HUES64 (cell line): Measurements from ENCODE around the gene ZIM2.

Experiments
- H3K27ac ChIP-seq: 2 replicates; pipeline ENCODE4 v1.7.0; 2013; ENCODE audit warnings: low read depth, low read length, inconsistent platforms
- H3K27me3 ChIP-seq: 2 replicates; pipeline ENCODE4 v1.6.1; 2013; ENCODE audit warnings: mild to moderate bottlenecking, low read length; ENCODE audit not compliant: insufficient read depth
- H3K36me3 ChIP-seq: 2 replicates; pipeline ENCODE4 v1.6.1; 2013; ENCODE audit warnings: mild to moderate bottlenecking, low read length; ENCODE audit not compliant: insufficient read depth
- H3K4me1 ChIP-seq: 2 replicates; pipeline ENCODE4 v1.6.1; 2013; ENCODE audit warnings: mild to moderate bottlenecking, low read length, moderate library complexity; ENCODE audit not compliant: insufficient read depth
- H3K4me3 ChIP-seq: 2 replicates; pipeline ENCODE4 v1.5.1; 2013; ENCODE audit warnings: mild to moderate bottlenecking, low read length, moderate library complexity
- H3K9ac ChIP-seq: 2 replicates; pipeline ENCODE4 v1.6.1; 2013; ENCODE audit warnings: mild to moderate bottlenecking, low read depth, low read length
- H3K9me3 ChIP-seq: 2 replicates; pipeline ENCODE4 v1.6.1; 2013; ENCODE audit warnings: low read depth, low read length; ENCODE audit not compliant: insufficient read depth
- WGBS: fragments of 150-250, 120-280 bp; methylation state at CpG from one replicate; pipeline ENCODE4 v1.1.7; 2013; ENCODE audit warnings: missing lambda C conversion rate; 5-methylcytosine and 5-hydroxymethylcytosine counted together

Gene ZIM2

GRCh38 chr19:56827708-56828107 is 12.8 kb downstream of the ZIM2 start:
- H3K36me3 ChIP-seq, result no peaks in the 10 kb centered on the region
- H3K4me3 ChIP-seq, result no peak overlapping the region
- H3K27me3 ChIP-seq, result no peaks in the 10 kb centered on the region
- peaks cover 95% of the 10 kb centered on the region for H3K9me3 ChIP-seq
- no peak overlapping the region for H3K27ac ChIP-seq
- WGBS, result 92% methylated on average over 1 of the region's 2 CpGs
- no peak overlapping the region for H3K9ac ChIP-seq
- H3K4me1 ChIP-seq, result no peaks in the 10 kb centered on the region

- Histone ChIP-seq H3K9me3 (peaks cover 98% of the 10 kb centered on the region), H3K27ac (no peak overlapping the region), H3K4me1 (no peaks in the 10 kb centered on the region), H3K4me3 (no peak overlapping the region), H3K27me3 (no peaks in the 10 kb centered on the region), H3K9ac (no peak overlapping the region), H3K36me3 (no peaks in the 10 kb centered on the region)
- WGBS, result 72% methylated on average over 6 of the region's 6 CpGs
Measured at GRCh38 chr19:56823956-56824355, 16.6 kb downstream of the ZIM2 start.

- peaks cover 99% of the 10 kb centered on the region for H3K9me3 ChIP-seq
- H3K27me3 ChIP-seq, result no peaks in the 10 kb centered on the region
- no peaks in the 10 kb centered on the region for H3K36me3 ChIP-seq
- H3K4me3 ChIP-seq, result no peak overlapping the region
- no peak overlapping the region for H3K9ac ChIP-seq
- H3K27ac ChIP-seq, result no peak overlapping the region
- H3K4me1 ChIP-seq, result no peaks in the 10 kb centered on the region
- WGBS, result 86% methylated on average over 12 of the region's 12 CpGs
Measured at GRCh38 chr19:56823417-56823816, 17.1 kb downstream of the ZIM2 start.

GRCh38 chr19:56822755-56823154 is 17.8 kb downstream of the ZIM2 start:
- H3K27ac ChIP-seq, result no peak overlapping the region
- WGBS, result 88% methylated on average over 5 of the region's 5 CpGs
- no peaks in the 10 kb centered on the region for H3K27me3 ChIP-seq
- no peaks in the 10 kb centered on the region for H3K36me3 ChIP-seq
- peaks cover 99% of the 10 kb centered on the region for H3K9me3 ChIP-seq
- H3K4me3 ChIP-seq, result no peak overlapping the region
- no peaks in the 10 kb centered on the region for H3K4me1 ChIP-seq
- H3K9ac ChIP-seq, result no peak overlapping the region

- H3K27me3 ChIP-seq, result no peaks in the 10 kb centered on the region
- H3K4me1 ChIP-seq, result no peaks in the 10 kb centered on the region
- no peak overlapping the region for H3K27ac ChIP-seq
- H3K36me3 ChIP-seq, result no peaks in the 10 kb centered on the region
- no peak overlapping the region for H3K4me3 ChIP-seq
- no peak overlapping the region for H3K9ac ChIP-seq
- WGBS, result 74% methylated on average over 6 of the region's 6 CpGs
- peaks cover 99% of the 10 kb centered on the region for H3K9me3 ChIP-seq
Measured at GRCh38 chr19:56821675-56822074, 18.9 kb downstream of the ZIM2 start.

GRCh38 chr19:56821209-56821608 is 19.3 kb downstream of the ZIM2 start:
- Histone ChIP-seq H3K4me3 (no peak overlapping the region), H3K36me3 (no peaks in the 10 kb centered on the region), H3K9me3 (peaks cover 99% of the 10 kb centered on the region), H3K27me3 (no peaks in the 10 kb centered on the region), H3K4me1 (no peaks in the 10 kb centered on the region), H3K9ac (no peak overlapping the region), H3K27ac (no peak overlapping the region)
- 68% methylated on average over 5 of the region's 5 CpGs for WGBS

- Histone ChIP-seq H3K4me3 (no peak overlapping the region), H3K27ac (no peak overlapping the region), H3K4me1 (no peaks in the 10 kb centered on the region), H3K9ac (no peak overlapping the region), H3K27me3 (no peaks in the 10 kb centered on the region), H3K9me3 (peaks cover 99% of the 10 kb centered on the region), H3K36me3 (no peaks in the 10 kb centered on the region)
- WGBS, result 58% methylated on average over 2 of the region's 2 CpGs
Measured at GRCh38 chr19:56819166-56819565, 21.4 kb downstream of the ZIM2 start.

- H3K9me3 ChIP-seq, result peaks cover 100% of the 10 kb centered on the region
- WGBS, result 61% methylated on average over 7 of the region's 7 CpGs
- no peaks in the 10 kb centered on the region for H3K36me3 ChIP-seq
- H3K4me3 ChIP-seq, result no peak overlapping the region
- no peak overlapping the region for H3K27ac ChIP-seq
- no peak overlapping the region for H3K9ac ChIP-seq
- H3K4me1 ChIP-seq, result no peaks in the 10 kb centered on the region
- H3K27me3 ChIP-seq, result no peaks in the 10 kb centered on the region
Measured at GRCh38 chr19:56814656-56815055, 25.9 kb downstream of the ZIM2 start.

- no peaks in the 10 kb centered on the region for H3K36me3 ChIP-seq
- no peak overlapping the region for H3K27ac ChIP-seq
- H3K9me3 ChIP-seq, result peaks cover 100% of the 10 kb centered on the region
- no peaks in the 10 kb centered on the region for H3K4me1 ChIP-seq
- no peak overlapping the region for H3K9ac ChIP-seq
- WGBS, result 71% methylated on average over 5 of the region's 5 CpGs
- no peaks in the 10 kb centered on the region for H3K27me3 ChIP-seq
- H3K4me3 ChIP-seq, result no peak overlapping the region
Measured at GRCh38 chr19:56813531-56813930, 27.0 kb downstream of the ZIM2 start.

GRCh38 chr19:56811480-56811879 is 29.0 kb downstream of the ZIM2 start:
- Histone ChIP-seq H3K4me3 (no peak overlapping the region), H3K27ac (no peak overlapping the region), H3K4me1 (no peaks in the 10 kb centered on the region), H3K9ac (no peak overlapping the region), H3K36me3 (no peaks in the 10 kb centered on the region), H3K9me3 (peaks cover 100% of the 10 kb centered on the region), H3K27me3 (no peaks in the 10 kb centered on the region)
- WGBS, result 78% methylated on average over 6 of the region's 6 CpGs

GRCh38 chr19:56810260-56810659 is 30.3 kb downstream of the ZIM2 start:
- Histone ChIP-seq H3K4me3 (no peak overlapping the region), H3K9ac (no peak overlapping the region), H3K27ac (no peak overlapping the region), H3K9me3 (peaks cover 100% of the 10 kb centered on the region), H3K4me1 (no peaks in the 10 kb centered on the region), H3K36me3 (no peaks in the 10 kb centered on the region), H3K27me3 (no peaks in the 10 kb centered on the region)
- 79% methylated on average over 1 of the region's 1 CpG for WGBS

GRCh38 chr19:56808717-56809392 is 31.7 kb downstream of the ZIM2 start:
- no peaks in the 10 kb centered on the region for H3K36me3 ChIP-seq
- H3K4me1 ChIP-seq, result no peaks in the 10 kb centered on the region
- H3K27me3 ChIP-seq, result no peaks in the 10 kb centered on the region
- no peak overlapping the region for H3K27ac ChIP-seq
- 83% methylated on average over 3 of the region's 3 CpGs for WGBS
- H3K4me3 ChIP-seq, result no peak overlapping the region
- peaks cover 100% of the 10 kb centered on the region for H3K9me3 ChIP-seq
- no peak overlapping the region for H3K9ac ChIP-seq
